ENCODE measurements around the gene MAPKAP1. TPM values are rescaled to one million over a fixed set of nuclear protein-coding genes. Genes with fewer than 3 reads are reported as not detected.

Gene MAPKAP1
- total and polyA plus RNA-seq, 9 of the 15 experiments (the other 6 are each of a cell fraction or from before 2014, with no cell fraction given), result 2.6 to 82.1 (median 61.1) TPM

GRCh38 chr9:125593581-125594222 is 113.3 kb downstream of the MAPKAP1 start:
- Histone ChIP-seq H3K9me3 (replicated peaks; ENCODE audit: control insufficient read depth, insufficient read depth, low read depth, low read length) (no peaks in the 10 kb centered on the region), H3K9ac (ENCODE audit: insufficient read depth in 1 of 2, low read depth in 2 of 2, low read length in 2 of 2) (no peak overlapping the region), H3K9me1 (ENCODE audit: control insufficient read depth, insufficient read depth, low read length) (no peaks in the 10 kb centered on the region), H3K4me3 (no peak overlapping the region), H3K79me2 (ENCODE audit: control insufficient read depth, insufficient read depth, low read length) (no peaks in the 10 kb centered on the region), H3K4me2 (ENCODE audit: insufficient read depth, low read length) (no peak overlapping the region), H3K36me3 (ENCODE audit: control insufficient read depth, insufficient read depth, low read length) (no peaks in the 10 kb centered on the region), H3K27me3 (ENCODE audit: control insufficient read depth in 2 of 2, insufficient read depth in 2 of 2, low read length in 2 of 2) (no peaks in the 10 kb centered on the region), H2AFZ (ENCODE audit: low read depth, low read length) (no peak overlapping the region), H3K4me1 (replicated peaks in 1 of 2; ENCODE audit: control insufficient read depth in 2 of 2, insufficient read depth in 2 of 2, low read length in 2 of 2) (no peaks in the 10 kb centered on the region), H4K20me1 (replicated peaks; ENCODE audit: control insufficient read depth, insufficient read depth, low read length) (no peaks in the 10 kb centered on the region), H3K27ac (ENCODE audit: extremely low read depth, low read depth, low read length) (no peak overlapping the region)
- CTCF ChIA-PET (ENCODE audit: low intra/inter-chr PET ratio), result interaction anchor here (0.6 kb wide), 1 partner anchor 42 kb away, joined by 3 read pairs; no protein-coding TSS in a partner anchor
- BruUV-seq (replicated peaks), result no TSS peak
- WGBS (ENCODE audit: insufficient coverage, low coverage, missing lambda C conversion rate), result 93% methylated on average over 5 of the region's 6 CpGs
- DNase-seq (ENCODE audit: extremely low read depth in 1 of 4, low spot score in 3 of 4), result no peak
- in situ Hi-C loops (cut with MboI) (no loop called here), intact Hi-C loops (cut with micrococcal nuclease) (no loop called here)
- ATAC-seq, result no peak
- TF ChIP-seq NCOA4 (IDR thresholded peaks at IDR 0.05; ENCODE audit: partially characterized antibody) (no peak), ETV1 (tag; conservative IDR thresholded peaks at IDR 0.05; ENCODE audit: low read depth) (no peak), CXXC5 (CRISPR knock-in tag; IDR thresholded peaks at IDR 0.05) (no peak), ELK1 (CRISPR knock-in tag; IDR thresholded peaks at IDR 0.05) (no peak), MCM7 (IDR thresholded peaks at IDR 0.05) (no peak), SMAD1 (IDR thresholded peaks at IDR 0.05; ENCODE audit: low read depth, low read length, partially characterized antibody) (no peak), RHOXF2B (CRISPR knock-in tag; conservative IDR thresholded peaks at IDR 0.05) (no peak)
- POLR2A ChIA-PET, result interaction anchor here (1.4 kb wide), 1 partner anchor 19 kb away, joined by 5 read pairs; no protein-coding TSS in a partner anchor
- FAIRE-seq, result no peak

Measured in K562 (cell line).